Suprapubic skin (tissue), 4 donors: Measurements from ENCODE around the gene FSTL3.

ENCODE experiments used
- EP300 ChIP-seq: sonication (generic); formaldehyde crosslinking; IDR thresholded peaks from one replicate; pipeline ENCODE4 v1.6.1; 2017; ENCODE audit warnings: antibody characterized with exemption
- POLR2A ChIP-seq, 2 donors: fragments of 450-650 bp; IDR thresholded peaks; one replicate each; pipeline ENCODE4 v1.6.1; 2017; ENCODE audit warnings: antibody characterized with exemption in 2 of 2, mild to moderate bottlenecking in 2 of 2, moderate library complexity in 2 of 2
- POLR2AphosphoS5 ChIP-seq, 3 donors: sonication (generic); formaldehyde crosslinking; IDR thresholded peaks; one replicate each; pipeline ENCODE4 v1.6.1; 2017; ENCODE audit warnings: antibody characterized with exemption in 3 of 3
- TF ChIP-seq, protein P1 (sequence below), 2 donors: fragments of 200-600 bp in 1 of 2; fragments of 450-650 bp in 1 of 2; sonication (generic) in 1 of 2; IDR thresholded peaks; one replicate each; pipeline ENCODE4 v1.5.1; 2016 to 2019; ENCODE audit warnings: antibody characterized with exemption in 2 of 2, mild to moderate bottlenecking in 1 of 2, moderate library complexity in 1 of 2

DNA sequence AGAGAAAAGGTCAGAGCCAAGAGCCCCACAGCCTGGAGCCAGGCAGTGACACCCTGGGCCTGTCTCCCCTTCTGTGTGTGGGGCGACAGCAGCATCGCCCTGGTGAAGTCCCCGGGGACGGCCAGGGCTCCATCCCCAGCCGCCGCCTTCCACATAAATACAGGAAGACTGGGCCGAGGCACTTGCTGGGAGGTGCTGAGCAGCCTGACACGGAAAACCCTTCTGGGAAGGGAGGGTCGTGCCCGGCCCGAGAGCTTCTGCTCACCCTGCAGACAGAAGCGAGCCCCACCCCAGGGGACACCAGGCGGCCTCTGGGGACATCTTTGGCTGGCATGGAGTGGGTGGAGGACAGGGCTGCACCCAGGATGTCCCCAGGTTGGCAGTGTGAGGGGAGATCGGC is 31.4 kb upstream of the FSTL3 start:
- no peak for TF ChIP-seq POLR2A (IDR thresholded peaks at IDR 0.05)
- TF ChIP-seq, protein P1, sequence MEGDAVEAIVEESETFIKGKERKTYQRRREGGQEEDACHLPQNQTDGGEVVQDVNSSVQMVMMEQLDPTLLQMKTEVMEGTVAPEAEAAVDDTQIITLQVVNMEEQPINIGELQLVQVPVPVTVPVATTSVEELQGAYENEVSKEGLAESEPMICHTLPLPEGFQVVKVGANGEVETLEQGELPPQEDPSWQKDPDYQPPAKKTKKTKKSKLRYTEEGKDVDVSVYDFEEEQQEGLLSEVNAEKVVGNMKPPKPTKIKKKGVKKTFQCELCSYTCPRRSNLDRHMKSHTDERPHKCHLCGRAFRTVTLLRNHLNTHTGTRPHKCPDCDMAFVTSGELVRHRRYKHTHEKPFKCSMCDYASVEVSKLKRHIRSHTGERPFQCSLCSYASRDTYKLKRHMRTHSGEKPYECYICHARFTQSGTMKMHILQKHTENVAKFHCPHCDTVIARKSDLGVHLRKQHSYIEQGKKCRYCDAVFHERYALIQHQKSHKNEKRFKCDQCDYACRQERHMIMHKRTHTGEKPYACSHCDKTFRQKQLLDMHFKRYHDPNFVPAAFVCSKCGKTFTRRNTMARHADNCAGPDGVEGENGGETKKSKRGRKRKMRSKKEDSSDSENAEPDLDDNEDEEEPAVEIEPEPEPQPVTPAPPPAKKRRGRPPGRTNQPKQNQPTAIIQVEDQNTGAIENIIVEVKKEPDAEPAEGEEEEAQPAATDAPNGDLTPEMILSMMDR (IDR thresholded peaks at IDR 0.05), result no peak
- no peak for TF ChIP-seq POLR2AphosphoS5 (IDR thresholded peaks at IDR 0.05)
- TF ChIP-seq EP300, result no peak
